Fibroblast of skin of left biceps (primary cell): ENCODE results near the gene HDAC9.

ENCODE experiments used
- DNase-seq, 2 experiments: peaks; one replicate each; pipeline ENCODE4 v3.0.0-alpha.2; 2013; ENCODE audit warnings: low read depth in 2 of 2

HDAC9 gene

GRCh38 chr7:18590241-18590640 is 94.7 kb downstream of the HDAC9 start:
- DNase-seq, result no peak

GRCh38 chr7:18590744-18591340 is 95.3 kb downstream of the HDAC9 start:
- DNase-seq, result peak; percentile 46

- no peak for DNase-seq
Observed at GRCh38 chr7:18593602-18594279, 98.2 kb downstream of the HDAC9 start.

- no peak for DNase-seq
Observed at GRCh38 chr7:18597754-18598153, 102.2 kb downstream of the HDAC9 start.

GRCh38 chr7:18607025-18607424 is 111.5 kb downstream of the HDAC9 start:
- DNase-seq, result peak in 1 of 2 experiments; percentile 13

GRCh38 chr7:18610331-18610948 is 114.9 kb downstream of the HDAC9 start:
- no peak for DNase-seq

- DNase-seq, result no peak
Observed at GRCh38 chr7:18614841-18615240, 119.3 kb downstream of the HDAC9 start.

GRCh38 chr7:18619311-18619710 is 123.8 kb downstream of the HDAC9 start:
- no peak for DNase-seq

GRCh38 chr7:18623389-18623788 is 127.8 kb downstream of the HDAC9 start:
- DNase-seq, result no peak

- no peak for DNase-seq
Observed at GRCh38 chr7:18624459-18624858, 128.9 kb downstream of the HDAC9 start.

- no peak for DNase-seq
Observed at GRCh38 chr7:18626086-18626485, 130.5 kb downstream of the HDAC9 start.

GRCh38 chr7:18626717-18627116 is 131.2 kb downstream of the HDAC9 start:
- DNase-seq, result no peak

GRCh38 chr7:18637516-18637915 is 142.0 kb downstream of the HDAC9 start:
- DNase-seq, result no peak

- no peak for DNase-seq
Observed at GRCh38 chr7:18638594-18639452, 143.3 kb downstream of the HDAC9 start.

- no peak for DNase-seq
Observed at GRCh38 chr7:18639711-18640110, 144.2 kb downstream of the HDAC9 start.

GRCh38 chr7:18644981-18645380 is 149.4 kb downstream of the HDAC9 start:
- no peak for DNase-seq

GRCh38 chr7:18647582-18647981 is 152.0 kb downstream of the HDAC9 start:
- DNase-seq, result no peak

GRCh38 chr7:18648849-18649758 is 153.6 kb downstream of the HDAC9 start:
- no peak for DNase-seq

GRCh38 chr7:18653381-18654155 is 158.0 kb downstream of the HDAC9 start:
- DNase-seq, result peak; percentile 33

GRCh38 chr7:18654709-18655108 is 159.2 kb downstream of the HDAC9 start:
- no peak for DNase-seq
